Testis (tissue), 3 donors: ENCODE data around the gene ANKRD55. TPM values are rescaled to one million over a fixed set of nuclear protein-coding genes. Genes with fewer than 3 reads are reported as not detected.
"Not testable (repeated sequence)": the region's sequence is repeated elsewhere in the genome, so short reads cannot be mapped to it uniquely, and the experiment has no call there.

Experiments used
- DNase-seq: peaks from one replicate; pipeline ENCODE4 v3.0.0-alpha.2; 2019
- H3K27ac ChIP-seq, 2 donors: fragments of 200-600 bp; sonication (generic); one replicate each; pipeline ENCODE4 v1.5.1; 2019
- H3K27me3 ChIP-seq: fragments of 200-600 bp; sonication (generic); one replicate; pipeline ENCODE4 v1.5.1; 2019
- H3K36me3 ChIP-seq: fragments of 200-600 bp; sonication (generic); one replicate; pipeline ENCODE4 v1.5.1; 2017; ENCODE audit warnings: low read depth; ENCODE audit errors: missing control alignments
- H3K4me1 ChIP-seq: fragments of 200-600 bp; sonication (generic); one replicate; pipeline ENCODE4 v1.5.1; 2019
- H3K4me3 ChIP-seq, 2 donors: fragments of 200-600 bp; sonication (generic); one replicate each; pipeline ENCODE4 v1.5.1; 2017 to 2019
- H3K9me3 ChIP-seq: fragments of 200-600 bp; sonication (generic); one replicate; pipeline ENCODE4 v1.5.1; 2017
- CTCF ChIP-seq, 3 experiments: fragments of 450-650 bp in 2 of 3; fragments of 200-600 bp in 1 of 3; sonication (generic) in 1 of 3; IDR thresholded peaks; one replicate each; pipeline ENCODE4 v1.5.1; 2016 to 2019; ENCODE audit warnings: antibody characterized with exemption in 3 of 3, mild to moderate bottlenecking in 2 of 3, moderate library complexity in 1 of 3
- POLR2A ChIP-seq: fragments of 450-650 bp; IDR thresholded peaks from one replicate; pipeline ENCODE4 v1.6.1; 2017; ENCODE audit warnings: antibody characterized with exemption, mild to moderate bottlenecking, moderate library complexity
- WGBS, 2 donors: methylation state at CpG; one replicate each; pipeline ENCODE4 v1.1.5; 2018; 5-methylcytosine and 5-hydroxymethylcytosine counted together
- intact Hi-C: fragments of 100-400 bp; cut with DNase I; formaldehyde crosslinking; loops from one replicate; pipeline ENCODE4 v1.15.1; 2023; ENCODE audit warnings: low total_unique reads
- polyA plus RNA-seq: library from polyadenylated mRNA; stranded (reverse); fragments of 350-450 nt; fragmentation: Illumina TruSeq; extraction: RNeasy Lipid Tissue Mini Kit (QIAGEN cat#74804); gene quantifications from one replicate; pipeline ENCODE4 v1.2.3, GENCODE V29; 2014; ENCODE audit warnings: low read depth, low replicate concordance; ENCODE audit not compliant: insufficient read depth
- total RNA-seq, 2 donors: library from RNA; depleted of rRNA; stranded (reverse); fragments of >200 nt; gene quantifications; one replicate each; pipeline ENCODE4 v1.2.3, GENCODE V29; 2016

The ANKRD55 gene
- total and polyA plus RNA-seq, 3 donors from 2014 or later = 6.1 to 28.1 (median 6.2) TPM

DNA sequence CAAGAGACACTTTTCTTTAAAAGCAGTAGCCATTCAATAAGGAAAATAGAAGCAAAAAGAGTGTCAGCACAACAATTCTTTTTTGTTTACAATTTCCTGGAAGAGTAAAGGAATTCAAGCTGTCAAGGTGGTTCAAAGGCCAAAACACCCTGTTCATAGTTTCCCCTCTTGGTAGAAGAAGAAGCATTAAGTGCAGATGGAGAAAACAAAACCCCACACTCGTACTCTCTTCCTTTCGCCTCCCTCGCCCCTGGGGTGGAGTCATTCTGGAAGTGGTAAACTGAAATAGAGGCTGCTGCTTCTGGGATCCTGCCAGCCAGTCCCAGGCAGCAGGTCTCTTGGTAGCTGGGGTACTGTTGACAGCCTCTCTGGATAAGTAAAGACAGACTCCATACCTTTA lies 105.0 kb downstream of the ANKRD55 start:
- no peak for DNase-seq
- TF ChIP-seq POLR2A (no peak), CTCF (IDR thresholded peaks at IDR 0.05) (no peak)
- intact Hi-C loops = no loop called here
- Histone ChIP-seq H3K4me3 (no peak overlapping the region), H3K27me3 (no peaks in the 10 kb centered on the region), H3K36me3 (no peaks in the 10 kb centered on the region), H3K27ac (no peak overlapping the region), H3K4me1 (peaks cover 11% of the 10 kb centered on the region), H3K9me3 (no peaks in the 10 kb centered on the region)
- WGBS, 2 donors = 54 to 64% methylated on average over 3 of the region's 3 CpGs

GRCh38 chr5:56126487-56127179 lies 106.5 kb downstream of the ANKRD55 start:
- Histone ChIP-seq H3K27me3 (no peaks in the 10 kb centered on the region), H3K27ac (no peak overlapping the region), H3K36me3 (no peaks in the 10 kb centered on the region), H3K4me1 (peaks cover 11% of the 10 kb centered on the region), H3K9me3 (no peaks in the 10 kb centered on the region), H3K4me3 (no peak overlapping the region)
- TF ChIP-seq POLR2A (no peak), CTCF (IDR thresholded peaks at IDR 0.05) (no peak)
- intact Hi-C loops = no loop called here
- DNase-seq = no peak
- WGBS, 2 donors = 75 to 77% methylated on average over 7 of the region's 7 CpGs

GRCh38 chr5:56123531-56124243 lies 109.4 kb downstream of the ANKRD55 start:
- no peaks in the 10 kb centered on the region for H3K36me3 ChIP-seq
- DNase-seq = no peak
- no peak overlapping the region for H3K4me3 ChIP-seq
- H3K27ac ChIP-seq = no peak overlapping the region
- intact Hi-C loops = no loop called here
- H3K27me3 ChIP-seq = no peaks in the 10 kb centered on the region
- 45 to 48% methylated on average over 8 of the region's 8 CpGs for WGBS, 2 donors
- H3K4me1 ChIP-seq = peaks cover 11% of the 10 kb centered on the region
- no peak for TF ChIP-seq CTCF (IDR thresholded peaks at IDR 0.05)
- TF ChIP-seq POLR2A = no peak
- no peaks in the 10 kb centered on the region for H3K9me3 ChIP-seq

GRCh38 chr5:56122360-56122985 lies 110.7 kb downstream of the ANKRD55 start:
- H3K9me3 ChIP-seq, H3K27ac ChIP-seq, H3K4me1 ChIP-seq, H3K36me3 ChIP-seq, H3K27me3 ChIP-seq, intact Hi-C loops, DNase-seq, H3K4me3 ChIP-seq: not testable (repeated sequence)
- 87 to 89% methylated on average over 8 to 9 of the region's 9 CpGs for WGBS, 2 donors

DNA sequence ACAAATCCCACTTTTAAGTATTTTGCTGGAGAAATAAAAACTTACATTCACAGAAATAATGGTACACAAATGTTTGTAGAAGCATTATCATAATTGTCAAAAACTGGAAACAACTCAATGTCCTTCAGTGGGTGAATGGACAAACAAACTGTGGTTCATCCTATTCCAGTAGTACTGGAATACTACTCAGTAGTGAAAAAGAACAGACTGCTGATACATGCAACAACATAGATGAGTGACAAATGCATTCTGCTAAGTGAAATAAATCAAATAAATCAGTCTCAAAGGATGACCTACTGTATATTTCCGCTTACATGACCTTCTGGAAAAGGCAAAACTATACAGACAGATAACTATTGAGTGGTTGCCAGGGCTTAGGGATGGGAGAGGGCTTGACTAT lies 114.1 kb downstream of the ANKRD55 start:
- intact Hi-C loops = no loop called here
- no peaks in the 10 kb centered on the region for H3K9me3 ChIP-seq
- H3K4me3 ChIP-seq = no peak overlapping the region
- 94 to 100% methylated on average over 1 of the region's 1 CpG for WGBS, 2 donors
- H3K4me1 ChIP-seq = no peaks in the 10 kb centered on the region
- TF ChIP-seq CTCF (IDR thresholded peaks at IDR 0.05) (no peak), POLR2A (no peak)
- H3K27ac ChIP-seq = no peak overlapping the region
- no peak for DNase-seq
- no peaks in the 10 kb centered on the region for H3K36me3 ChIP-seq
- no peaks in the 10 kb centered on the region for H3K27me3 ChIP-seq
